Vagina (tissue), 2 donors: ENCODE measurements around the gene GALNT17.

Experiments used
- POLR2A ChIP-seq, 2 donors: fragments of 450-650 bp; IDR thresholded peaks; one replicate each; pipeline ENCODE4 v1.6.1; 2017; ENCODE audit warnings: antibody characterized with exemption in 2 of 2, mild to moderate bottlenecking in 2 of 2, moderate library complexity in 2 of 2
- POLR2AphosphoS5 ChIP-seq, 2 donors: sonication (generic); formaldehyde crosslinking; IDR thresholded peaks; one replicate each; pipeline ENCODE4 v1.9.0; 2017; ENCODE audit warnings: antibody characterized with exemption in 2 of 2, mild to moderate bottlenecking in 2 of 2, low read depth in 1 of 2; ENCODE audit not compliant: insufficient read depth in 1 of 2
- TF ChIP-seq, protein P1 (sequence below), 3 experiments: fragments of 450-650 bp in 2 of 3; fragments of 200-600 bp in 1 of 3; sonication (generic) in 1 of 3; IDR thresholded peaks; one replicate each; pipeline ENCODE4 v1.5.1; 2017 to 2019; ENCODE audit warnings: antibody characterized with exemption in 3 of 3, mild to moderate bottlenecking in 2 of 3, moderate library complexity in 2 of 3

- TF ChIP-seq, protein P1, sequence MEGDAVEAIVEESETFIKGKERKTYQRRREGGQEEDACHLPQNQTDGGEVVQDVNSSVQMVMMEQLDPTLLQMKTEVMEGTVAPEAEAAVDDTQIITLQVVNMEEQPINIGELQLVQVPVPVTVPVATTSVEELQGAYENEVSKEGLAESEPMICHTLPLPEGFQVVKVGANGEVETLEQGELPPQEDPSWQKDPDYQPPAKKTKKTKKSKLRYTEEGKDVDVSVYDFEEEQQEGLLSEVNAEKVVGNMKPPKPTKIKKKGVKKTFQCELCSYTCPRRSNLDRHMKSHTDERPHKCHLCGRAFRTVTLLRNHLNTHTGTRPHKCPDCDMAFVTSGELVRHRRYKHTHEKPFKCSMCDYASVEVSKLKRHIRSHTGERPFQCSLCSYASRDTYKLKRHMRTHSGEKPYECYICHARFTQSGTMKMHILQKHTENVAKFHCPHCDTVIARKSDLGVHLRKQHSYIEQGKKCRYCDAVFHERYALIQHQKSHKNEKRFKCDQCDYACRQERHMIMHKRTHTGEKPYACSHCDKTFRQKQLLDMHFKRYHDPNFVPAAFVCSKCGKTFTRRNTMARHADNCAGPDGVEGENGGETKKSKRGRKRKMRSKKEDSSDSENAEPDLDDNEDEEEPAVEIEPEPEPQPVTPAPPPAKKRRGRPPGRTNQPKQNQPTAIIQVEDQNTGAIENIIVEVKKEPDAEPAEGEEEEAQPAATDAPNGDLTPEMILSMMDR (IDR thresholded peaks at IDR 0.05), result peak; percentile 64 to 78 (median 74)
- no peak for TF ChIP-seq POLR2A (IDR thresholded peaks at IDR 0.05)
- no peak for TF ChIP-seq POLR2AphosphoS5 (IDR thresholded peaks at IDR 0.05; ENCODE audit: insufficient read depth in 1 of 2, low read depth in 1 of 2)
Observed at GRCh38 chr7:71735961-71736556, 604.1 kb downstream of the GALNT17 start.
